NCI-H1048 (cell line): ENCODE results near the gene NFIA.

ENCODE experiments used
- DNase-seq: peaks from one replicate; lab custom pipeline; 2025; lab: John Stamatoyannopoulos, UW

The NFIA gene

GRCh38 chr1:61370913-61371279, 288.5 kb downstream of the NFIA start:
- DNase-seq: no peak

GRCh38 chr1:61372944-61373343, 290.6 kb downstream of the NFIA start:
- DNase-seq: no peak

- DNase-seq: no peak
These were observed 291.8 kb downstream of the NFIA start for GRCh38 chr1:61374156-61374555.

GRCh38 chr1:61375082-61375880, 292.9 kb downstream of the NFIA start:
- DNase-seq: no peak

- no peak for DNase-seq
These were observed 293.8 kb downstream of the NFIA start for GRCh38 chr1:61376151-61376550.

- no peak for DNase-seq
These were observed 295.0 kb downstream of the NFIA start for GRCh38 chr1:61377242-61377958.

GRCh38 chr1:61378494-61379180, 296.3 kb downstream of the NFIA start:
- no peak for DNase-seq

GRCh38 chr1:61379693-61380092, 297.3 kb downstream of the NFIA start:
- no peak for DNase-seq

- DNase-seq: no peak
These were observed 298.2 kb downstream of the NFIA start for GRCh38 chr1:61380561-61380960.

GRCh38 chr1:61386323-61386722, 304.0 kb downstream of the NFIA start:
- DNase-seq: no peak

GRCh38 chr1:61386770-61387169, 304.4 kb downstream of the NFIA start:
- no peak for DNase-seq

- DNase-seq: no peak
These were observed 305.5 kb downstream of the NFIA start for GRCh38 chr1:61387829-61388228.

- no peak for DNase-seq
These were observed 306.2 kb downstream of the NFIA start for GRCh38 chr1:61388566-61388965.

GRCh38 chr1:61389194-61389925, 307.0 kb downstream of the NFIA start:
- no peak for DNase-seq

GRCh38 chr1:61389926-61390845, 307.8 kb downstream of the NFIA start:
- no peak for DNase-seq

GRCh38 chr1:61391730-61392129, 309.4 kb downstream of the NFIA start:
- DNase-seq: no peak

- no peak for DNase-seq
These were observed 310.3 kb downstream of the NFIA start for GRCh38 chr1:61392409-61393242.

GRCh38 chr1:61393575-61393974, 311.2 kb downstream of the NFIA start:
- no peak for DNase-seq

GRCh38 chr1:61395146-61395800, 312.9 kb downstream of the NFIA start:
- no peak for DNase-seq

- DNase-seq: no peak
These were observed 315.1 kb downstream of the NFIA start for GRCh38 chr1:61397495-61397894.
